Gastroesophageal sphincter (tissue), 3 donors: ENCODE measurements around the gene TM6SF1.

Source experiments
- CTCF ChIP-seq, 4 experiments: fragments of 200-600 bp in 2 of 4; fragments of 450-650 bp in 2 of 4; sonication (generic) in 1 of 4; IDR thresholded peaks; one replicate each; pipeline ENCODE4 v1.5.1; 2017 to 2019; ENCODE audit warnings: antibody characterized with exemption in 4 of 4, mild to moderate bottlenecking in 2 of 4, moderate library complexity in 2 of 4
- EP300 ChIP-seq: sonication (generic); formaldehyde crosslinking; IDR thresholded peaks from one replicate; pipeline ENCODE4 v1.6.1; 2017; ENCODE audit warnings: antibody characterized with exemption, mild to moderate bottlenecking
- POLR2A ChIP-seq, 2 donors: fragments of 450-650 bp; IDR thresholded peaks; one replicate each; pipeline ENCODE4 v1.6.1; 2017; ENCODE audit warnings: antibody characterized with exemption in 2 of 2, mild to moderate bottlenecking in 2 of 2, moderate library complexity in 1 of 2
- POLR2AphosphoS5 ChIP-seq: sonication (generic); formaldehyde crosslinking; IDR thresholded peaks from one replicate; pipeline ENCODE4 v1.6.1; 2017; ENCODE audit warnings: antibody characterized with exemption

GRCh38 chr15:83107841-83108181 is 366 bp downstream of the TM6SF1 start:
- no peak for TF ChIP-seq CTCF (IDR thresholded peaks at IDR 0.05)
- TF ChIP-seq EP300: no peak
- TF ChIP-seq POLR2A (IDR thresholded peaks at IDR 0.05): no peak
- no peak for TF ChIP-seq POLR2AphosphoS5
